Upper lobe of right lung (tissue), 1 donor: Measurements from ENCODE around the gene TGFB2. TPM values are rescaled to one million over a fixed set of nuclear protein-coding genes. Genes with fewer than 3 reads are reported as not detected.

Experiments
- ATAC-seq: fragments of 200-7000 bp; cut with Tn5 transposase; one replicate; pipeline ENCODE4 v1.9.1; 2020; ENCODE audit warnings: mild to moderate bottlenecking, moderate library complexity
- DNase-seq: peaks from one replicate; pipeline ENCODE4 v3.0.0-alpha.2; 2020
- H3K27ac ChIP-seq: fragments of 200-600 bp; one replicate; pipeline ENCODE4 v1.8.0; 2022
- H3K27me3 ChIP-seq: fragments of 200-600 bp; one replicate; pipeline ENCODE4 v1.8.0; 2022; ENCODE audit warnings: mild to moderate bottlenecking
- H3K36me3 ChIP-seq: fragments of 200-600 bp; one replicate; pipeline ENCODE4 v1.8.0; 2022
- H3K4me1 ChIP-seq: fragments of 200-600 bp; one replicate; pipeline ENCODE4 v1.8.0; 2022
- H3K4me3 ChIP-seq: fragments of 200-600 bp; one replicate; pipeline ENCODE4 v1.8.0; 2022; ENCODE audit warnings: mild to moderate bottlenecking
- H3K9me3 ChIP-seq: fragments of 200-600 bp; one replicate; pipeline ENCODE4 v1.8.0; 2022
- CTCF ChIP-seq: fragments of 200-600 bp; IDR thresholded peaks from one replicate; pipeline ENCODE4 v1.8.0; 2022; ENCODE audit warnings: antibody characterized with exemption
- intact Hi-C: fragments of 100-400 bp; cut with DNase I; formaldehyde crosslinking; loops from one replicate; pipeline ENCODE4 v1.11.0; 2022
- total RNA-seq: library from RNA; stranded (reverse); fragmentation: NEBNext Ultra II Directional; extraction: Animal tissue kit (Norgen Biotek cat#: 25700); gene quantifications from one replicate; pipeline ENCODE4 v1.2.1, GENCODE V29; 2021
- donor health status: DM: no; HTN: yes; CAD: no; lungs with severe emphysema.

The TGFB2 gene
- total RNA-seq, 1 donor from 2014 or later: 19.8 TPM

GRCh38 chr1:218353656-218354055 is 8.5 kb downstream of the TGFB2 start:
- no peak overlapping the region for H3K27ac ChIP-seq
- no peaks in the 10 kb centered on the region for H3K36me3 ChIP-seq
- intact Hi-C loops: no loop called here
- no peak overlapping the region for H3K4me3 ChIP-seq
- ATAC-seq (no peak), DNase-seq (no peak)
- no peaks in the 10 kb centered on the region for H3K9me3 ChIP-seq
- H3K4me1 ChIP-seq: peaks cover 17% of the 10 kb centered on the region
- no peak for TF ChIP-seq CTCF
- H3K27me3 ChIP-seq: no peaks in the 10 kb centered on the region

- Histone ChIP-seq H3K9me3 (no peaks in the 10 kb centered on the region), H3K27ac (no peak overlapping the region), H3K36me3 (no peaks in the 10 kb centered on the region), H3K4me1 (peaks cover 8% of the 10 kb centered on the region), H3K27me3 (no peaks in the 10 kb centered on the region), H3K4me3 (no peak overlapping the region)
- no peak for ATAC-seq
- no peak for DNase-seq
- intact Hi-C loops: no loop called here
- no peak for TF ChIP-seq CTCF
These were observed 10.1 kb downstream of the TGFB2 start for GRCh38 chr1:218355278-218355677.

- intact Hi-C loops: no loop called here
- H3K27me3 ChIP-seq: no peaks in the 10 kb centered on the region
- H3K9me3 ChIP-seq: no peaks in the 10 kb centered on the region
- TF ChIP-seq CTCF: no peak
- H3K36me3 ChIP-seq: no peaks in the 10 kb centered on the region
- peak overlapping the region; percentile 40 for H3K27ac ChIP-seq
- ATAC-seq (peak; percentile 25), DNase-seq (no peak)
- peaks cover 8% of the 10 kb centered on the region for H3K4me1 ChIP-seq
- H3K4me3 ChIP-seq: no peak overlapping the region
These were observed 12.2 kb downstream of the TGFB2 start for GRCh38 chr1:218357211-218357892.

GRCh38 chr1:218357893-218358232 is 12.7 kb downstream of the TGFB2 start:
- H3K27me3 ChIP-seq: no peaks in the 10 kb centered on the region
- peaks cover 8% of the 10 kb centered on the region for H3K4me1 ChIP-seq
- no peaks in the 10 kb centered on the region for H3K36me3 ChIP-seq
- no peaks in the 10 kb centered on the region for H3K9me3 ChIP-seq
- ATAC-seq (no peak), DNase-seq (no peak)
- no peak overlapping the region for H3K4me3 ChIP-seq
- TF ChIP-seq CTCF: no peak
- H3K27ac ChIP-seq: peak overlapping the region; percentile 40
- intact Hi-C loops: no loop called here

GRCh38 chr1:218361298-218362065 is 16.3 kb downstream of the TGFB2 start:
- no peak overlapping the region for H3K4me3 ChIP-seq
- no peaks in the 10 kb centered on the region for H3K27me3 ChIP-seq
- H3K27ac ChIP-seq: no peak overlapping the region
- no peaks in the 10 kb centered on the region for H3K36me3 ChIP-seq
- H3K4me1 ChIP-seq: peaks cover 24% of the 10 kb centered on the region
- intact Hi-C loops: no loop called here
- no peak for DNase-seq
- peak; percentile 44 for TF ChIP-seq CTCF
- peak; percentile 44 for ATAC-seq
- no peaks in the 10 kb centered on the region for H3K9me3 ChIP-seq
